Activated naive CD4-positive, alpha-beta T cell treated with Interleukin-2 at 50 U/mL for 16 hours (primary cell): ENCODE data around the gene TSHZ2.

Source experiments
- DNase-seq: peaks from one replicate; pipeline ENCODE4 v3.0.0-alpha.2; 2020

The TSHZ2 gene

GRCh38 chr20:52972190-52972937 lies at the start of gene TSHZ2:
Gene TSHZ2, plus strand, starts transcription at chr20:52972358. Its CDS starts 936 bp downstream, at chr20:52973294.
- peak; percentile 61 for DNase-seq

GRCh38 chr20:52922436-52922835 lies 49.7 kb upstream of the TSHZ2 start:
- DNase-seq, result no peak

DNA sequence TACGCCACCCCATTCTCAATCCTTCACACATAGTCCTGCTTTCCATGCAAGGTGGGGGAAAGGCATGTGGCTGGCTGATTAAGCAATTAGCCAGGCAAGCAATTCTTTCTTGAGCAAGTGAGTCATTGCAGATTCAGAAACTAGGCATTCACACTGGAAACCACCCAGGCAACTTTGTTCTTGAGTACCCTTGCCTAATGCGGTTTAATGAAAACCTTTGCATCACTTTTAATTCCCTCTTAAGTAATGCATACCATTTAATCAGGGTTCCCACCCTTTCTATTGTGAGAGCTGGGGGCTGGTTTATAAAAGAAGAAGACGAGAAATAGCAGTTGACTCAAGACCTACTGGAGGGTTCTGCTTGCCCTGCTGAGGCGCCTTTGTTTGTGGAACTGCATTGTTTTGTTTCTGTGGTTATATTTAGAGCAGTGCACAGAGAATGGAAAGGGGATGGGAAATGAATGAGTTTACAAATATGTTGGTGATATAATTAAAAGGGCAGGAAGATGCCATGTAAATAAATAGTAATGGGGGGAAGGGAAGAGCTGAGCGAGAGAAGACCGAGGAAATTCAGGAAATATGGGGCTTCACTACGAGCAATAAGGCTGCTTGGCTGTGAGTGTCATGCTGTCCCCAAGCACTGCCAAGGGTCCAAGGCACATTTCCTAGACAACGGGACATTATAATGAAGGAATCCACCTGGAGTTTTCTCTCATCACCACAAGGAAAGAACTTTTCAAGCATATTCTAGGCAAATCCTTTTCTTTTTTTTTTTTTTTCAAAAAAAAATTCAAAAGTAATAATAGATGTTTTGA lies 48.8 kb upstream of the TSHZ2 start:
- no peak for DNase-seq

DNA sequence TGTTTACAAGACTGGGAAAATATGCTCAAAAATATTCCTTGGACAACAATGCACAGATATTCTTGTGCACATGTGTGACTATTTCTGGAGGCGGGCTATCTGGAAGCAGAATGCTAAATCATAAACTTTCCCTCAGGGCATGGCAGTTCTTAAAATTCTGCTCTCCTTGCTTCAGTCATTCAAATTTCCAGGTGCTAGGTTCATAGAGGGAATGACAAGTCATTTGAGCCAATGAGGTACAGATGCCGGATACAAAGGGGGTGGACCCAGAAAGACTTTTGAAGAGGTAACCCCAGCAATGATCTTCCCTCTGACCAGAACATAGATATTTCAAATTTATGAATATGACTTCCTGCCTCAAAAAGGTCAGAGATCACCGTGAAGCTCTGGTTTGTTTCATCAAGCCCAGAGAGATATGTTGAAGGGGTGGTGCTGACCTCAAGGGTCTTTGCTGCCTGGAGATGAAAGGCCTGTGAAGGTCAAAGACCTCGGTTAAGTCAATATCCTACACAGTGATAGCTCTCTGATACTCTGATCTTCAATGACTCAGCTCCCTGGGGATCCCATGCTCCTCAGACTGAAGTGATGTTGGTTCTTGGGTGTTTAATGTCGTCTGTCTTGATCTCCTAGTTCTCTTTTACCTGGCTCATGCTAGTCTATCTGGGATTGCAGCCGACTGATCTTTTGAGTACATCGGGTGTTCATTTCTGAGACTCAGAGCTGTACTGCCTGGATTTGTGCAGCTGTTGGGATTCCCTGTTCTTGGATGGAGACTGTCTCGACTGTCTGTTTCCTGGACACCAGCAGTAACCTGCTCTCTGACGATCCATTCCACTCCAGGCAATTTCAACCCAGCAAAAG lies 47.5 kb upstream of the TSHZ2 start:
- no peak for DNase-seq

DNA sequence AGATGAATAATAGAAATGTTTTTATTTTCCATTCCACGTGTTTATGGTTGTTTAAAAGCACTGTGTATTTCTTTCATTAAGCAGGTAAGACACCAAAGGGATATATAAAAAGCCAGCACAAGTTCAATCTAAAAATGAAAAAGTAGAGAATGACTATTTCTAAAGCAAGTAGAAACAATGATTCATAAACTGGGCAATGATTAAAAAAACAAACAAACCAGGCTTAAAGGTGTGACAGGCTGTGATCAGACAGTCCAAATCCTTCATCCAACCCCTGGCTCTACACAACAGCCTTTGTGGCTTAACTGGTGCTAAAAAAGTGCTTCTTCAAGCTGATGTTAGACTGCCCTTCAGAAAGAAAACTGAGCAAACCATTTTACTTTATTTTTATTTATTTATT lies 45.7 kb upstream of the TSHZ2 start:
- DNase-seq, result no peak

GRCh38 chr20:52933867-52934266 lies 38.3 kb upstream of the TSHZ2 start:
- DNase-seq, result no peak

GRCh38 chr20:52936351-52937340 lies 35.5 kb upstream of the TSHZ2 start:
- DNase-seq, result no peak

- no peak for DNase-seq
Observed at GRCh38 chr20:52937591-52938100, 34.5 kb upstream of the TSHZ2 start.

DNA sequence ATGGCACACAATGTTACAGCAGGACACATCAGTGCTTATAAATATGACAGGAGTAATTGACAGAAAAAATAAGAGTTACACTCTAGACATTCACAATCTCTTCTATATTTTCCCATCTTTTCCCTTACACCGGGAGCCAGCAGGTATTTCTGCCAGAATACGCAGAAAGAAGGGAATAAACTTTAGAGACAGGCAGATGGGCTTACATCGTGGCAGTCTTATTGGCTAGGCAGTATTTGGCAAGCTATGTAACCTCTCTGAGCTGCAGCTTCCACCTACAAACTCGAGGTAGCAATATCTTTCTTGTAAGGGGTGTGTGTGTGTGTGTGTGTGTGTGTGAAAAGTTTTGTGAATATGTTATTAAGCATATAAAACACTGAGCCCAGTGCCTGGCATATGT lies 33.0 kb upstream of the TSHZ2 start:
- no peak for DNase-seq

- DNase-seq, result no peak
Observed at GRCh38 chr20:52941808-52942207, 30.4 kb upstream of the TSHZ2 start.

DNA sequence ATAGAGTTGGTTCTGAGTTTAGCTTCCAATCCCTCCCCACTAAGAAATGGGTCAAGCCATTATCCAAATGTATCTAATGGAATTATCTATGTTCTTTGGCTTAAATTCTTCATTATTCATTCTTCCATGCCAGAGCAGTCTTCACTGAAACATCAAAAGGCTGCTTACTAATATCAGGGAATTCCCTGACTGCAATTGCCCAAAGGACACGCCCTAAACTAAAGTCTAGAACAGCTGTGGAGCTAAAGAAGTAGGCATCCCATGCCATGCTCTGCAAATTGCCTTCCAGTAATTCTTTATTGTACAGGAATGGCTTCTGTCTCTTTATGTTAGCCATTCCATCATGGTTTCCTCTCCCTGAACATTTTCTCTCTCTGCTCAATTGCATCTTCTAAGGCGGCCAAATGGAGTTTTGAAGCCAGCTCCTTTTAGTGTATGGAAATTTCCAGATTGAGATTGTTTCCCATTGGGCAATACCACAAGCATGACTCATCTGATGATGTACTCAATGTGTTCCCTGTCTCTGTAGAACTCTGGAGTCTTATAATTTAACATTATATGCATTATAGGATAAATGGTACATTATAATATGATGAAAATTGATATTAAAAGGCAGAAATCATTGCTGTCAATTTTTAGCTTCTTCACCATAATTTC lies 28.8 kb upstream of the TSHZ2 start:
- DNase-seq, result no peak

GRCh38 chr20:52945268-52945667 lies 26.9 kb upstream of the TSHZ2 start:
- DNase-seq, result no peak

DNA sequence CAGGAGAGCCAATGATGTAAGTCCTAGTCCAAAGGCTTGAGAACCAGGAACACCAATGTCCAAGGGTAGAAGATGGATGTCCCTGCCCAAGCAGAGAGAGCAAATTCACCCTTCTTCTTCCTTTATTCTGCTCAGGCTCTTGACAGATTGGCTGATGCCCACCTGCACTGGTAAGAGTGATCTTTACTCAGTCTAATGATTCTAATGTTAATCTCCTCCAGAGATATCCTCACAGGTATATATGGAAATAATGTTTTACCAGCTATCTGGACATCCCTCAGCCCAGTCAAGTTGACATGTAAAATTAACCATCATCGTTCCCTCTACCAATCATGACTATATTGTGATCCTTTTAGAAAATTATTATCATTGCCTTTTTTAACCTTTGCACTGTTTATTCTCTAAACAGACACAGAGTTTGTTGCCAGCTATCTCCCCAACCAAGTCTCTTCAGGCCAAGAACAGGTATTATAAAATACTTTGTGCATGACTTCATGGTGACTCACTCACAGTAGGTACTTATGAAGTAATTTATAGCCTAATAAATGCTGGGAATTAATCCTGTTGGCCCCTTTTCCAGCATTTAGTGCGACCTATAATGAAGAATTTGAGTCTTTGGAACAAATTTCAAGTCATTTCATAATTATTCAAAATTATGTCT lies 26.2 kb upstream of the TSHZ2 start:
- DNase-seq, result no peak

GRCh38 chr20:52948491-52948890 lies 23.7 kb upstream of the TSHZ2 start:
- no peak for DNase-seq

- no peak for DNase-seq
Observed at GRCh38 chr20:52953020-52953419, 19.1 kb upstream of the TSHZ2 start.

GRCh38 chr20:52954849-52955248 lies 17.3 kb upstream of the TSHZ2 start:
- no peak for DNase-seq

- no peak for DNase-seq
Observed at GRCh38 chr20:52958211-52958610, 13.9 kb upstream of the TSHZ2 start.

GRCh38 chr20:52959125-52959524 lies 13.0 kb upstream of the TSHZ2 start:
- no peak for DNase-seq

- DNase-seq, result no peak
Observed at GRCh38 chr20:52962183-52962582, 10.0 kb upstream of the TSHZ2 start.

DNA sequence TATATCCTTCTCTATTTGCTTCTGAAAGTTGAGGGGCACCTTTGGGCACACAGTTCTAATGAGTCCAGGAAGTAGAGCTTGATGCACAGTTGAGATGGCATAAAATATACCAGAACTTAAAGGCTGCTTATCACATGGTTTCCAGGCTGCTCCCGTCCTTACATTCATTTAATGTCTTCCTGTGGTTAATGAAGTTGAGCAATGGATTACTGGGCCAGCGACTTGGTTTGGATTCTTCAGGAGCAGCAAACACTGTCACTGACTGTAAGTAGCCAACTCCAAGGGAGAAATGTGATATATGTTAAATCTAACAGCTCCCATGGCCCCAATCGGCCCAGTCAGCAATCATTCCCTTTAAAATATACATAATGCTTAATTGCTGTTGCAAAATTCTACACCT lies 9.0 kb upstream of the TSHZ2 start:
- no peak for DNase-seq

DNA sequence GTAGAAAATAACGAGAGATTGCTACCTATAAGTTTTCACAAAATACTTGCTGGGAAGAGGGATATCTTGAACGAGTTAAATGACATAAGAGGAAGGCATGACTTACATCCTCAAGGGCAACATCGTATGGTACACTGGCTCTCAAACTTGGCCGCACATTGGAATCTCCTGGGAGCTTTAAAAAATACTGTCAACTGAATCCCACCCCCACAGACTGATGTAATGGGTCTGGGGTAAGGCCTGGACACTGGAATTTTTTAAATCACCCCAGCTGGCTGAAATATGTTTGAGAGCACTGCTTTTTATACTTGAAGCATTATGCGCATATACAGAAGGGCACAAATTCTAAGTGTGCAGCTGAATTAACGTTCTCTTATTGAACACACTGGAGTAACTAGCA lies 8.0 kb upstream of the TSHZ2 start:
- no peak for DNase-seq
